ENCODE measurements around the gene KCNK15.
"Not testable (repeated sequence)": the region's sequence is repeated elsewhere in the genome, so short reads cannot be mapped to it uniquely, and the experiment has no call there.

KCNK15 gene

GRCh38 chr20:44745598-44746366 lies at the start of gene KCNK15:
Gene KCNK15 (plus strand): TSS chr20:44745865. CDS start chr20:44745911, 46 bp downstream.
- no peak for DNase-seq

GRCh38 chr20:44696315-44696714 lies 49.4 kb upstream of the KCNK15 start:
- DNase-seq, result no peak

GRCh38 chr20:44697041-44697440 lies 48.6 kb upstream of the KCNK15 start:
- DNase-seq, result not testable (repeated sequence)

GRCh38 chr20:44698351-44698750 lies 47.3 kb upstream of the KCNK15 start:
- DNase-seq, result no peak

GRCh38 chr20:44700306-44700705 lies 45.4 kb upstream of the KCNK15 start:
- no peak for DNase-seq

- no peak for DNase-seq
Observed at GRCh38 chr20:44701118-44701857, 44.4 kb upstream of the KCNK15 start.

GRCh38 chr20:44701858-44702256 lies 43.8 kb upstream of the KCNK15 start:
- no peak for DNase-seq

GRCh38 chr20:44702776-44703175 lies 42.9 kb upstream of the KCNK15 start:
- DNase-seq, result no peak

GRCh38 chr20:44703183-44703925 lies 42.3 kb upstream of the KCNK15 start:
- no peak for DNase-seq

GRCh38 chr20:44703956-44704488 lies 41.6 kb upstream of the KCNK15 start:
- no peak for DNase-seq

- DNase-seq, result no peak
Observed at GRCh38 chr20:44704551-44704971, 41.1 kb upstream of the KCNK15 start.

GRCh38 chr20:44705364-44706094 lies 40.1 kb upstream of the KCNK15 start:
- DNase-seq, result no peak

GRCh38 chr20:44706301-44707017 lies 39.2 kb upstream of the KCNK15 start:
- no peak for DNase-seq

- no peak for DNase-seq
Observed at GRCh38 chr20:44707018-44707579, 38.6 kb upstream of the KCNK15 start.

GRCh38 chr20:44709380-44709779 lies 36.3 kb upstream of the KCNK15 start:
- no peak for DNase-seq

- DNase-seq, result no peak
Observed at GRCh38 chr20:44709797-44710196, 35.9 kb upstream of the KCNK15 start.

GRCh38 chr20:44711237-44711636 lies 34.4 kb upstream of the KCNK15 start:
- no peak for DNase-seq

- no peak for DNase-seq
Observed at GRCh38 chr20:44714102-44714700, 31.5 kb upstream of the KCNK15 start.

- no peak for DNase-seq
Observed at GRCh38 chr20:44714701-44715498, 30.8 kb upstream of the KCNK15 start, which contains the start of gene CCN5. Gene CCN5 (plus strand): TSS chr20:44715369. CDS start chr20:44715391, 22 bp downstream.
